ENCODE measurements around the gene ATP6V1E1.

ATP6V1E1 gene

GRCh38 chr22:17606496-17606895 lies 22.1 kb downstream of the ATP6V1E1 start:
- Histone ChIP-seq H3K9ac (ENCODE audit: low read depth, low read length) (no peak overlapping the region), H3K27ac (ENCODE audit: low read length) (no peak overlapping the region), H4K20me1 (ENCODE audit: insufficient read depth, low read length) (peaks cover 7% of the 10 kb centered on the region; the same call in 1 of the 2 replicates), H2AFZ (ENCODE audit: low read depth, low read length) (no peak overlapping the region), H3K9me3 (ENCODE audit: insufficient read depth, low read length, severe bottlenecking) (no peaks in the 10 kb centered on the region), H3K4me1 (ENCODE audit: insufficient read depth, low read length) (no peaks in the 10 kb centered on the region), H3K4me2 (ENCODE audit: insufficient read depth, low read length) (no peak overlapping the region), H3K4me3 (ENCODE audit: low read depth in 1 of 2, low read length in 2 of 2) (no peak overlapping the region), H3K79me2 (ENCODE audit: insufficient read depth, low read length) (peaks cover 19% of the 10 kb centered on the region), H3K36me3 (ENCODE audit: insufficient read depth, low read length) (peaks cover 45% of the 10 kb centered on the region), H3K27me3 (ENCODE audit: insufficient read depth, low read length, poor library complexity) (no peaks in the 10 kb centered on the region)
- ATAC-seq (ENCODE audit: insufficient read depth, low read depth) (no peak), DNase-seq (no peak)
- no peak for TF ChIP-seq EZH2 (IDR thresholded peaks at IDR 0.05; ENCODE audit: borderline replicate concordance, low read depth, low read length, severe bottlenecking)
- no peak for TF ChIP-seq CTCF (IDR thresholded peaks at IDR 0.05; ENCODE audit: borderline replicate concordance, extremely low read depth, low read length, poor library complexity, severe bottlenecking)

- no peak for DNase-seq
- H3K79me2 ChIP-seq (ENCODE audit: insufficient read depth, low read length) = peaks cover 16% of the 10 kb centered on the region
- H4K20me1 ChIP-seq (ENCODE audit: insufficient read depth, low read length) = peaks cover 7% of the 10 kb centered on the region; the same call in 1 of the 2 replicates
- peaks cover 50% of the 10 kb centered on the region for H3K36me3 ChIP-seq (ENCODE audit: insufficient read depth, low read length)
- no peak overlapping the region for H2AFZ ChIP-seq (ENCODE audit: low read depth, low read length)
- no peak overlapping the region for H3K9ac ChIP-seq (ENCODE audit: low read depth, low read length)
- H3K4me2 ChIP-seq (ENCODE audit: insufficient read depth, low read length) = no peak overlapping the region
- no peaks in the 10 kb centered on the region for H3K9me3 ChIP-seq (ENCODE audit: insufficient read depth, low read length, severe bottlenecking)
- TF ChIP-seq CTCF (IDR thresholded peaks at IDR 0.05; ENCODE audit: borderline replicate concordance, extremely low read depth, low read length, poor library complexity, severe bottlenecking) = no peak
- no peak for TF ChIP-seq EZH2 (IDR thresholded peaks at IDR 0.05; ENCODE audit: borderline replicate concordance, low read depth, low read length, severe bottlenecking)
- H3K4me1 ChIP-seq (ENCODE audit: insufficient read depth, low read length) = no peaks in the 10 kb centered on the region
- no peaks in the 10 kb centered on the region for H3K27me3 ChIP-seq (ENCODE audit: insufficient read depth, low read length, poor library complexity)
- H3K27ac ChIP-seq (ENCODE audit: low read length) = no peak overlapping the region
- H3K4me3 ChIP-seq (ENCODE audit: low read depth in 1 of 2, low read length in 2 of 2) = no peak overlapping the region
- ATAC-seq (ENCODE audit: insufficient read depth, low read depth) = no peak
Measured at GRCh38 chr22:17603668-17604067, 24.9 kb downstream of the ATP6V1E1 start.

GRCh38 chr22:17601031-17601430 lies 27.5 kb downstream of the ATP6V1E1 start:
- H3K4me1 ChIP-seq (ENCODE audit: insufficient read depth, low read length) = no peaks in the 10 kb centered on the region
- H3K36me3 ChIP-seq (ENCODE audit: insufficient read depth, low read length) = peaks cover 59% of the 10 kb centered on the region
- no peaks in the 10 kb centered on the region for H3K9me3 ChIP-seq (ENCODE audit: insufficient read depth, low read length, severe bottlenecking)
- TF ChIP-seq CTCF (IDR thresholded peaks at IDR 0.05; ENCODE audit: borderline replicate concordance, extremely low read depth, low read length, poor library complexity, severe bottlenecking) = no peak
- TF ChIP-seq EZH2 (IDR thresholded peaks at IDR 0.05; ENCODE audit: borderline replicate concordance, low read depth, low read length, severe bottlenecking) = no peak
- H3K4me2 ChIP-seq (ENCODE audit: insufficient read depth, low read length) = no peak overlapping the region
- no peaks in the 10 kb centered on the region for H3K27me3 ChIP-seq (ENCODE audit: insufficient read depth, low read length, poor library complexity)
- DNase-seq (no peak), ATAC-seq (ENCODE audit: insufficient read depth, low read depth) (no peak)
- no peak overlapping the region for H3K4me3 ChIP-seq (ENCODE audit: low read depth in 1 of 2, low read length in 2 of 2)
- H2AFZ ChIP-seq (ENCODE audit: low read depth, low read length) = no peak overlapping the region
- peaks cover 16% of the 10 kb centered on the region for H3K79me2 ChIP-seq (ENCODE audit: insufficient read depth, low read length)
- peaks cover 3% of the 10 kb centered on the region; the same call in 1 of the 2 replicates for H4K20me1 ChIP-seq (ENCODE audit: insufficient read depth, low read length)
- no peak overlapping the region for H3K9ac ChIP-seq (ENCODE audit: low read depth, low read length)
- no peak overlapping the region for H3K27ac ChIP-seq (ENCODE audit: low read length)

- Histone ChIP-seq H3K27me3 (ENCODE audit: insufficient read depth, low read length, poor library complexity) (no peaks in the 10 kb centered on the region), H2AFZ (ENCODE audit: low read depth, low read length) (no peak overlapping the region), H3K4me2 (ENCODE audit: insufficient read depth, low read length) (no peak overlapping the region), H3K4me3 (ENCODE audit: low read depth in 1 of 2, low read length in 2 of 2) (no peak overlapping the region), H3K27ac (ENCODE audit: low read length) (no peak overlapping the region), H3K4me1 (ENCODE audit: insufficient read depth, low read length) (no peaks in the 10 kb centered on the region), H4K20me1 (ENCODE audit: insufficient read depth, low read length) (peaks cover 2% of the 10 kb centered on the region), H3K36me3 (ENCODE audit: insufficient read depth, low read length) (peaks cover 75% of the 10 kb centered on the region), H3K9me3 (ENCODE audit: insufficient read depth, low read length, severe bottlenecking) (no peaks in the 10 kb centered on the region), H3K9ac (ENCODE audit: low read depth, low read length) (no peak overlapping the region), H3K79me2 (ENCODE audit: insufficient read depth, low read length) (peaks cover 2% of the 10 kb centered on the region)
- TF ChIP-seq EZH2 (IDR thresholded peaks at IDR 0.05; ENCODE audit: borderline replicate concordance, low read depth, low read length, severe bottlenecking) (no peak), CTCF (IDR thresholded peaks at IDR 0.05; ENCODE audit: borderline replicate concordance, extremely low read depth, low read length, poor library complexity, severe bottlenecking) (no peak)
- no peak for ATAC-seq (ENCODE audit: insufficient read depth, low read depth)
- DNase-seq = no peak
Measured at GRCh38 chr22:17598318-17598717, 30.2 kb downstream of the ATP6V1E1 start.
